Adrenal gland (tissue), 12 donors: ENCODE measurements around the gene RGS6. TPM values are rescaled to one million over a fixed set of nuclear protein-coding genes. Genes with fewer than 3 reads are reported as not detected.

Source experiments
- DNase-seq, 7 donors: peaks; one replicate each; pipeline ENCODE4 v3.0.0-alpha.2; 2019 to 2020
- H3K27ac ChIP-seq, 5 donors: fragments of 200-600 bp; sonication (generic) in 4 of 5; 1 replicate in 3 of 5; 2 replicates in 2 of 5; pipeline versions ENCODE4 v1.5.1 to v1.8.0; 2016 to 2020; ENCODE audit warnings: mild to moderate bottlenecking in 1 of 5
- H3K27me3 ChIP-seq: fragments of 200-600 bp; 2 replicates; pipeline ENCODE4 v1.8.0; 2021
- H3K36me3 ChIP-seq, 2 donors: fragments of 200-600 bp; replicated peaks in 1 of 2; 1 replicate in 1 of 2; 2 replicates in 1 of 2; pipeline versions ENCODE4 v1.5.1 to v1.8.0; 2018 to 2022
- H3K4me1 ChIP-seq, 2 donors: fragments of 200-600 bp; replicated peaks in 1 of 2; 1 replicate in 1 of 2; 2 replicates in 1 of 2; pipeline versions ENCODE4 v1.5.1 to v1.8.0; 2018 to 2021
- H3K4me3 ChIP-seq, 4 donors: fragments of 200-600 bp; sonication (generic) in 3 of 4; one replicate each; pipeline ENCODE4 v1.5.1; 2016 to 2018
- H3K9me3 ChIP-seq, 3 donors: fragments of 200-600 bp; sonication (generic) in 1 of 3; replicated peaks in 1 of 3; 1 replicate in 2 of 3; 2 replicates in 1 of 3; pipeline versions ENCODE4 v1.5.1 to v1.8.0; 2016 to 2021
- CTCF ChIP-seq, 6 experiments: fragments of 450-650 bp in 4 of 6; fragments of 200-600 bp in 2 of 6; sonication (generic) in 1 of 6; IDR thresholded peaks; 1 replicate in 5 of 6; 2 replicates in 1 of 6; pipeline versions ENCODE4 v1.5.1 to v1.8.0; 2016 to 2021; ENCODE audit warnings: antibody characterized with exemption in 6 of 6, mild to moderate bottlenecking in 2 of 6, moderate library complexity in 1 of 6
- POLR2A ChIP-seq, 2 donors: fragments of 450-650 bp; IDR thresholded peaks; one replicate each; pipeline ENCODE4 v1.6.1; 2017; ENCODE audit warnings: antibody characterized with exemption in 2 of 2, mild to moderate bottlenecking in 2 of 2, moderate library complexity in 1 of 2
- WGBS, 4 donors: extraction: QIAGEN DNeasy Blood & Tissue Kit in 2 of 4; methylation state at CpG; one replicate each; pipeline versions ENCODE4 v1.1.5 to v1.1.7; 2013 to 2017; 5-methylcytosine and 5-hydroxymethylcytosine counted together
- intact Hi-C, 2 donors: fragments of 100-400 bp; cut with DNase I; formaldehyde crosslinking; loops; one replicate each; pipeline versions ENCODE4 v1.14.1 to v1.15.0; 2022 to 2023
- polyA plus RNA-seq, 3 donors: library from polyadenylated mRNA; stranded (reverse); fragments of 200-250 nt in 2 of 3; fragments of 350-450 nt in 1 of 3; fragmentation: Illumina TruSeq in 1 of 3; extraction: RNeasy Lipid Tissue Mini Kit (QIAGEN cat#74804) in 1 of 3; gene quantifications; one replicate each; pipeline ENCODE4 v1.2.3, GENCODE V29; 2013 to 2014
- total RNA-seq, 9 donors: library from RNA; depleted of rRNA in 4 of 9; stranded (reverse); fragments of >200 nt in 4 of 9; fragments of 120-200 nt in 1 of 9; fragmentation: NEBNext Ultra II Directional in 1 of 9; extraction: Animal tissue kit (Norgen Biotek cat#: 25700) in 1 of 9; gene quantifications; one replicate each; pipeline versions ENCODE4 v1.1.0 to v1.2.4, GENCODE V29; 2013 to 2023
- donor health status: healthy with polysubstance abuse.
- donor health status: Bipolar disorder and iron deficiency.
- donor health status: DM: yes; HTN: yes; CAD: no.
- donor health status: DM: no; HTN: no; CAD: no.
- donor health status: DM: no; HTN: no; CAD: no.
- donor health status: DM: yes; HTN: yes; CAD: no.

Gene RGS6
- total and polyA plus RNA-seq, 12 donors = 0.06 to 4.3 (median 0.41) TPM; not detected in 1

- no peak overlapping the region for H3K27ac ChIP-seq
- H3K36me3 ChIP-seq = no peaks in the 10 kb centered on the region
- no peak for TF ChIP-seq POLR2A (IDR thresholded peaks at IDR 0.05)
- H3K4me1 ChIP-seq = no peaks in the 10 kb centered on the region
- no peaks in the 10 kb centered on the region for H3K27me3 ChIP-seq
- 72 to 78% (median 74%) methylated on average over 2 of the region's 2 CpGs for WGBS, 4 donors
- no peaks in the 10 kb centered on the region for H3K9me3 ChIP-seq
- no peak for DNase-seq
- intact Hi-C loops = no loop called here
- no peak overlapping the region for H3K4me3 ChIP-seq
Measured at GRCh38 chr14:71966528-71966927, 34.3 kb downstream of the RGS6 start.

GRCh38 chr14:71967704-71968103 lies 35.5 kb downstream of the RGS6 start:
- Histone ChIP-seq H3K4me3 (no peak overlapping the region), H3K9me3 (no peaks in the 10 kb centered on the region), H3K27ac (no peak overlapping the region), H3K36me3 (no peaks in the 10 kb centered on the region), H3K27me3 (no peaks in the 10 kb centered on the region), H3K4me1 (no peaks in the 10 kb centered on the region)
- 37 to 46% (median 44%) methylated on average over 1 of the region's 1 CpG for WGBS, 4 donors
- no peak for DNase-seq
- no peak for TF ChIP-seq CTCF (IDR thresholded peaks at IDR 0.05)
- TF ChIP-seq POLR2A (IDR thresholded peaks at IDR 0.05) = no peak
- intact Hi-C loops = no loop called here

GRCh38 chr14:71970272-71970671 lies 38.0 kb downstream of the RGS6 start:
- no peaks in the 10 kb centered on the region for H3K4me1 ChIP-seq
- H3K27ac ChIP-seq = no peak overlapping the region
- WGBS, 4 donors = 38 to 55% (median 50%) methylated on average over 3 of the region's 3 CpGs
- intact Hi-C loops = no loop called here
- TF ChIP-seq CTCF (IDR thresholded peaks at IDR 0.05) (no peak), POLR2A (IDR thresholded peaks at IDR 0.05) (no peak)
- H3K4me3 ChIP-seq = no peak overlapping the region
- H3K9me3 ChIP-seq = no peaks in the 10 kb centered on the region
- DNase-seq = no peak
- H3K36me3 ChIP-seq = no peaks in the 10 kb centered on the region
- H3K27me3 ChIP-seq = no peaks in the 10 kb centered on the region

GRCh38 chr14:71985538-71986189 lies 53.4 kb downstream of the RGS6 start:
- Histone ChIP-seq H3K36me3 (no peaks in the 10 kb centered on the region), H3K27me3 (no peaks in the 10 kb centered on the region), H3K9me3 (no peaks in the 10 kb centered on the region), H3K4me3 (no peak overlapping the region), H3K27ac (no peak overlapping the region), H3K4me1 (no peaks in the 10 kb centered on the region)
- 45 to 56% (median 54%) methylated on average over 3 of the region's 3 CpGs for WGBS, 4 donors
- TF ChIP-seq POLR2A (IDR thresholded peaks at IDR 0.05) (no peak), CTCF (IDR thresholded peaks at IDR 0.05) (no peak)
- no peak for DNase-seq
- intact Hi-C loops = no loop called here

- TF ChIP-seq CTCF (IDR thresholded peaks at IDR 0.05) (no peak), POLR2A (IDR thresholded peaks at IDR 0.05) (no peak)
- Histone ChIP-seq H3K4me3 (no peak overlapping the region), H3K9me3 (no peaks in the 10 kb centered on the region), H3K27me3 (no peaks in the 10 kb centered on the region), H3K27ac (no peak overlapping the region), H3K36me3 (no peaks in the 10 kb centered on the region), H3K4me1 (no peaks in the 10 kb centered on the region)
- intact Hi-C loops = no loop called here
- 70 to 90% (median 85%) methylated on average over 5 of the region's 5 CpGs for WGBS, 4 donors
- DNase-seq = no peak
Measured at GRCh38 chr14:71988476-71988875, 56.2 kb downstream of the RGS6 start.
